HG03175 (cell line): ENCODE data around the gene DGKQ.

Source experiments
- ATAC-seq: cut with Tn5 transposase; IDR thresholded peaks from one replicate; pipeline ENCODE4 v1.9.1; 2021; ENCODE audit warnings: mild to moderate bottlenecking, moderate library complexity; ENCODE audit not compliant: unreplicated experiment

The DGKQ gene

GRCh38 chr4:909821-910220, 63.5 kb downstream of the DGKQ start:
- ATAC-seq, result no peak

- no peak for ATAC-seq
Measured at GRCh38 chr4:909131-909571, 64.2 kb downstream of the DGKQ start.
